B cell (primary cell): ENCODE results near the gene SOX6. TPM values are rescaled to one million over a fixed set of nuclear protein-coding genes. Genes with fewer than 3 reads are reported as not detected.

Source experiments
- ATAC-seq: fragments of 200-7000 bp; cut with Tn5 transposase; one replicate; pipeline ENCODE4 v1.10.0; 2021; ENCODE audit warnings: low read depth, mild to moderate bottlenecking, moderate number of reproducible peaks, moderate library complexity
- CTCF ChIA-PET: fragments of 350-600 bp; sonication (Branson Sonifier 250); formaldehyde crosslinking; loops from one replicate; lab custom pipeline; 2021; ENCODE audit warnings: antibody characterized with exemption, inconsistent platforms; lab: Charles Lee
- POLR2A ChIA-PET: fragments of 350-600 bp; sonication (Branson Sonifier 250); formaldehyde crosslinking; loops from one replicate; lab custom pipeline; 2021; ENCODE audit warnings: antibody characterized with exemption; lab: Charles Lee
- DNase-seq: peaks from one replicate; pipeline ENCODE4 v3.0.0; 2013
- H2AFZ ChIP-seq: 2 replicates; pipeline ENCODE4 v1.6.1; 2012; ENCODE audit warnings: mild to moderate bottlenecking, low read depth, low read length; ENCODE audit not compliant: insufficient read depth, poor library complexity, severe bottlenecking
- H3K27ac ChIP-seq, 2 donors: 1 replicate in 1 of 2; 2 replicates in 1 of 2; pipeline ENCODE4 v1.5.1; 2012 to 2013; ENCODE audit warnings: low read length in 2 of 2, mild to moderate bottlenecking in 2 of 2, moderate library complexity in 1 of 2
- H3K27me3 ChIP-seq, 4 experiments: fragments of 200-600 bp in 1 of 4; sonication (generic) in 1 of 4; replicated peaks in 1 of 4; 1 replicate in 2 of 4; 2 replicates in 2 of 4; pipeline versions ENCODE4 v1.6.1 to v1.7.0; 2013 to 2016; ENCODE audit warnings: low read length in 3 of 4, mild to moderate bottlenecking in 2 of 4, mixed read lengths in 1 of 4, moderate library complexity in 1 of 4; ENCODE audit not compliant: insufficient read depth in 4 of 4, control insufficient read depth in 3 of 4; ENCODE audit errors: control extremely low read depth in 1 of 4
- H3K36me3 ChIP-seq, 2 experiments: replicated peaks in 1 of 2; 1 replicate in 1 of 2; 2 replicates in 1 of 2; pipeline versions ENCODE4 v1.6.1 to v1.7.1; 2013; ENCODE audit warnings: low read length in 1 of 2; ENCODE audit not compliant: insufficient read depth in 2 of 2, control insufficient read depth in 1 of 2; ENCODE audit errors: control extremely low read depth in 1 of 2, extremely low read depth in 1 of 2
- H3K4me1 ChIP-seq, 2 donors: fragments of 200-600 bp in 1 of 2; sonication (generic) in 1 of 2; 1 replicate in 1 of 2; 2 replicates in 1 of 2; pipeline versions ENCODE4 v1.5.1 to v1.6.1; 2013 to 2017; ENCODE audit warnings: low read length in 2 of 2; ENCODE audit not compliant: control insufficient read depth in 2 of 2, insufficient read depth in 2 of 2
- H3K4me2 ChIP-seq: replicated peaks from 2 replicates; pipeline ENCODE3; 2012; ENCODE audit warnings: mild to moderate bottlenecking, low read depth, low read length; ENCODE audit not compliant: poor library complexity, severe bottlenecking
- H3K4me3 ChIP-seq, 5 experiments: fragments of 200-600 bp in 1 of 5; sonication (generic) in 1 of 5; 1 replicate in 3 of 5; 2 replicates in 2 of 5; pipeline versions ENCODE4 v1.5.1 to v1.7.0; 2011 to 2016; ENCODE audit warnings: low read length in 4 of 5, mild to moderate bottlenecking in 4 of 5, low read depth in 2 of 5, control low read depth in 1 of 5, moderate library complexity in 1 of 5; ENCODE audit not compliant: insufficient read depth in 1 of 5; ENCODE audit errors: control extremely low read depth in 1 of 5, extremely low read depth in 1 of 5
- H3K79me2 ChIP-seq: fragments of 200-600 bp; sonication (generic); one replicate; pipeline ENCODE4 v1.6.0; 2016; ENCODE audit warnings: low read length; ENCODE audit not compliant: control insufficient read depth, insufficient read depth
- H3K9ac ChIP-seq: fragments of 200-600 bp; sonication (generic); 2 replicates; pipeline ENCODE4 v1.6.1; 2017; ENCODE audit warnings: mild to moderate bottlenecking, low read length, moderate library complexity
- H3K9me3 ChIP-seq, 3 donors: one replicate each; pipeline versions ENCODE4 v1.6.1 to v1.7.1; 2013; ENCODE audit warnings: low read length in 2 of 3; ENCODE audit not compliant: control insufficient read depth in 2 of 3, insufficient read depth in 1 of 3; ENCODE audit errors: control extremely low read depth in 1 of 3
- H4K20me1 ChIP-seq: 2 replicates; pipeline ENCODE4 v1.6.0; 2012; ENCODE audit warnings: mild to moderate bottlenecking, low read length; ENCODE audit not compliant: insufficient read depth, control insufficient read depth, poor library complexity, severe bottlenecking
- H3K27ac Mint-ChIP-seq: one replicate; pipeline ENCODE4 v1.8.0; 2021; ENCODE audit warnings: mixed read lengths
- H3K27me3 Mint-ChIP-seq: one replicate; pipeline ENCODE4 v1.8.0; 2021; ENCODE audit warnings: mixed read lengths
- H3K4me1 Mint-ChIP-seq: one replicate; pipeline ENCODE4 v1.8.0; 2021; ENCODE audit warnings: mixed read lengths
- H3K4me3 Mint-ChIP-seq: one replicate; pipeline ENCODE4 v1.8.0; 2021; ENCODE audit warnings: mixed read lengths
- H3K9me3 Mint-ChIP-seq: one replicate; pipeline ENCODE4 v1.8.0; 2022; ENCODE audit warnings: mixed read lengths; ENCODE audit not compliant: insufficient read depth
- EZH2 ChIP-seq: IDR thresholded peaks from 2 replicates; pipeline ENCODE4 v1.6.1; 2012; ENCODE audit warnings: borderline replicate concordance, low read depth, mild to moderate bottlenecking, moderate library complexity, low read length; ENCODE audit not compliant: insufficient read depth, poor library complexity, severe bottlenecking
- WGBS: methylation state at CpG from one replicate; pipeline ENCODE4 v1.1.5; 2013; ENCODE audit warnings: missing lambda C conversion rate; ENCODE audit not compliant: insufficient coverage; 5-methylcytosine and 5-hydroxymethylcytosine counted together
- intact Hi-C: fragments of 100-400 bp; cut with micrococcal nuclease; formaldehyde crosslinking; loops from one replicate; pipeline ENCODE4 v1.10.0; 2022
- polyA plus RNA-seq: library from polyadenylated mRNA; depleted of rRNA; stranded (reverse); fragments of >200 nt; gene quantifications from 2 replicates; pipeline ENCODE4 v1.2.3, GENCODE V29; 2012
- total RNA-seq, 2 donors: library from RNA; stranded (reverse); fragments of 120-200 nt in 1 of 2; gene quantifications; 1 replicate in 1 of 2; 2 replicates in 1 of 2; pipeline versions ENCODE4 v1.2.3 to v1.2.4, GENCODE V29; 2013 to 2022
- TF ChIP-seq, protein P1 (sequence below): fragments of 200-600 bp; IDR thresholded peaks from one replicate; pipeline ENCODE4 v1.8.0; 2022; ENCODE audit warnings: antibody characterized with exemption, mild to moderate bottlenecking

The SOX6 gene
- total and polyA plus RNA-seq, 2 donors (not counting 1 experiment from before 2014, with no cell fraction given) = not detected

GRCh38 chr11:16088774-16089173 lies 267.6 kb downstream of the SOX6 start:
- Histone ChIP-seq H3K4me3 (no peak overlapping the region), H3K27me3 (no peaks in the 10 kb centered on the region), H3K4me1 (no peaks in the 10 kb centered on the region), H3K9me3 (no peaks in the 10 kb centered on the region), H3K36me3 (no peaks in the 10 kb centered on the region), H2AFZ (no peak overlapping the region), H3K4me2 (no peak overlapping the region), H3K9ac (no peak overlapping the region), H3K79me2 (no peaks in the 10 kb centered on the region), H3K27ac (no peak overlapping the region), H4K20me1 (no peaks in the 10 kb centered on the region)
- TF ChIP-seq, protein P1, sequence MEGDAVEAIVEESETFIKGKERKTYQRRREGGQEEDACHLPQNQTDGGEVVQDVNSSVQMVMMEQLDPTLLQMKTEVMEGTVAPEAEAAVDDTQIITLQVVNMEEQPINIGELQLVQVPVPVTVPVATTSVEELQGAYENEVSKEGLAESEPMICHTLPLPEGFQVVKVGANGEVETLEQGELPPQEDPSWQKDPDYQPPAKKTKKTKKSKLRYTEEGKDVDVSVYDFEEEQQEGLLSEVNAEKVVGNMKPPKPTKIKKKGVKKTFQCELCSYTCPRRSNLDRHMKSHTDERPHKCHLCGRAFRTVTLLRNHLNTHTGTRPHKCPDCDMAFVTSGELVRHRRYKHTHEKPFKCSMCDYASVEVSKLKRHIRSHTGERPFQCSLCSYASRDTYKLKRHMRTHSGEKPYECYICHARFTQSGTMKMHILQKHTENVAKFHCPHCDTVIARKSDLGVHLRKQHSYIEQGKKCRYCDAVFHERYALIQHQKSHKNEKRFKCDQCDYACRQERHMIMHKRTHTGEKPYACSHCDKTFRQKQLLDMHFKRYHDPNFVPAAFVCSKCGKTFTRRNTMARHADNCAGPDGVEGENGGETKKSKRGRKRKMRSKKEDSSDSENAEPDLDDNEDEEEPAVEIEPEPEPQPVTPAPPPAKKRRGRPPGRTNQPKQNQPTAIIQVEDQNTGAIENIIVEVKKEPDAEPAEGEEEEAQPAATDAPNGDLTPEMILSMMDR = no peak
- no peak for TF ChIP-seq EZH2
- ATAC-seq (no peak), DNase-seq (no peak)
- H3K9me3 Mint-ChIP-seq = no peaks in the 10 kb centered on the region
- ChIA-PET CTCF (no interaction called here), POLR2A (no interaction called here)
- H3K4me3 Mint-ChIP-seq = no peak overlapping the region
- intact Hi-C loops = no loop called here
- no peaks in the 10 kb centered on the region for H3K27me3 Mint-ChIP-seq
- H3K27ac Mint-ChIP-seq = no peak overlapping the region
- H3K4me1 Mint-ChIP-seq = no peaks in the 10 kb centered on the region
- no CpG with 5 or more reads among the region's 1 CpG for WGBS

- Histone ChIP-seq H3K36me3 (no peaks in the 10 kb centered on the region), H4K20me1 (no peaks in the 10 kb centered on the region), H3K27me3 (no peaks in the 10 kb centered on the region), H2AFZ (no peak overlapping the region), H3K9ac (no peak overlapping the region), H3K4me3 (no peak overlapping the region), H3K9me3 (no peaks in the 10 kb centered on the region), H3K27ac (no peak overlapping the region), H3K79me2 (no peaks in the 10 kb centered on the region), H3K4me2 (no peak overlapping the region), H3K4me1 (no peaks in the 10 kb centered on the region)
- H3K27ac Mint-ChIP-seq = no peak overlapping the region
- no CpG with 5 or more reads among the region's 2 CpGs for WGBS
- intact Hi-C loops = no loop called here
- no peaks in the 10 kb centered on the region for H3K9me3 Mint-ChIP-seq
- no peak for ATAC-seq
- TF ChIP-seq, protein P1 = no peak
- no peak for TF ChIP-seq EZH2
- no peaks in the 10 kb centered on the region for H3K27me3 Mint-ChIP-seq
- ChIA-PET CTCF (no interaction called here), POLR2A (no interaction called here)
- H3K4me1 Mint-ChIP-seq = no peaks in the 10 kb centered on the region
- no peak overlapping the region for H3K4me3 Mint-ChIP-seq
- DNase-seq = no peak
Measured at GRCh38 chr11:16087886-16088285, 268.5 kb downstream of the SOX6 start.
